Vagina (tissue), 2 donors: ENCODE data around the gene EFNB2.

Experiments
- POLR2A ChIP-seq, 2 donors: fragments of 450-650 bp; IDR thresholded peaks; one replicate each; pipeline ENCODE4 v1.6.1; 2017; ENCODE audit warnings: antibody characterized with exemption in 2 of 2, mild to moderate bottlenecking in 2 of 2, moderate library complexity in 2 of 2
- POLR2AphosphoS5 ChIP-seq, 2 donors: sonication (generic); formaldehyde crosslinking; IDR thresholded peaks; one replicate each; pipeline ENCODE4 v1.9.0; 2017; ENCODE audit warnings: antibody characterized with exemption in 2 of 2, mild to moderate bottlenecking in 2 of 2, low read depth in 1 of 2; ENCODE audit not compliant: insufficient read depth in 1 of 2
- TF ChIP-seq, protein P1 (sequence below), 3 experiments: fragments of 450-650 bp in 2 of 3; fragments of 200-600 bp in 1 of 3; sonication (generic) in 1 of 3; IDR thresholded peaks; one replicate each; pipeline ENCODE4 v1.5.1; 2017 to 2019; ENCODE audit warnings: antibody characterized with exemption in 3 of 3, mild to moderate bottlenecking in 2 of 3, moderate library complexity in 2 of 3

DNA sequence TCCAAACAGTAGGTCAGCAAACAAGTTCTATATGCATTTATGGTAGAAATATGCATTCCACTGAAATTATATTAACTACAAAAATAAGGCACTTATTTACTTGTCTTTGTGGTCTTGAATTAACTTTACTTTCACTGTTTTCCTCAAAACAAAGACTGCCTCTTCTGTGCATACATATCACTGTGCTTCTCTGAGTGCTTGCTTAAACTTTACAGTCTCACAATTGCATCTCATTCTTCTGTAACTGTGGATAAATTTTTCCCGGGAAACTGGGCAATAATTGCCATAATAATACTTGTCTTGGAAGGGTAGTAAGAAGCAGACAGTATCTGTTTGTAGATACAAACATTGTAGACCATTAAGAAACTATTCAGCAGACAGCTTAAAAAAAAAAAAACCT is 38.4 kb downstream of the EFNB2 start:
- TF ChIP-seq, protein P1, sequence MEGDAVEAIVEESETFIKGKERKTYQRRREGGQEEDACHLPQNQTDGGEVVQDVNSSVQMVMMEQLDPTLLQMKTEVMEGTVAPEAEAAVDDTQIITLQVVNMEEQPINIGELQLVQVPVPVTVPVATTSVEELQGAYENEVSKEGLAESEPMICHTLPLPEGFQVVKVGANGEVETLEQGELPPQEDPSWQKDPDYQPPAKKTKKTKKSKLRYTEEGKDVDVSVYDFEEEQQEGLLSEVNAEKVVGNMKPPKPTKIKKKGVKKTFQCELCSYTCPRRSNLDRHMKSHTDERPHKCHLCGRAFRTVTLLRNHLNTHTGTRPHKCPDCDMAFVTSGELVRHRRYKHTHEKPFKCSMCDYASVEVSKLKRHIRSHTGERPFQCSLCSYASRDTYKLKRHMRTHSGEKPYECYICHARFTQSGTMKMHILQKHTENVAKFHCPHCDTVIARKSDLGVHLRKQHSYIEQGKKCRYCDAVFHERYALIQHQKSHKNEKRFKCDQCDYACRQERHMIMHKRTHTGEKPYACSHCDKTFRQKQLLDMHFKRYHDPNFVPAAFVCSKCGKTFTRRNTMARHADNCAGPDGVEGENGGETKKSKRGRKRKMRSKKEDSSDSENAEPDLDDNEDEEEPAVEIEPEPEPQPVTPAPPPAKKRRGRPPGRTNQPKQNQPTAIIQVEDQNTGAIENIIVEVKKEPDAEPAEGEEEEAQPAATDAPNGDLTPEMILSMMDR (IDR thresholded peaks at IDR 0.05): no peak
- TF ChIP-seq POLR2A (IDR thresholded peaks at IDR 0.05): no peak
- no peak for TF ChIP-seq POLR2AphosphoS5 (IDR thresholded peaks at IDR 0.05; ENCODE audit: insufficient read depth in 1 of 2, low read depth in 1 of 2)
